ENCODE results near the gene HOXB2.
"Not testable (repeated sequence)": the region's sequence is repeated elsewhere in the genome, so short reads cannot be mapped to it uniquely, and the experiment has no call there.

HOXB2 gene

DNA sequence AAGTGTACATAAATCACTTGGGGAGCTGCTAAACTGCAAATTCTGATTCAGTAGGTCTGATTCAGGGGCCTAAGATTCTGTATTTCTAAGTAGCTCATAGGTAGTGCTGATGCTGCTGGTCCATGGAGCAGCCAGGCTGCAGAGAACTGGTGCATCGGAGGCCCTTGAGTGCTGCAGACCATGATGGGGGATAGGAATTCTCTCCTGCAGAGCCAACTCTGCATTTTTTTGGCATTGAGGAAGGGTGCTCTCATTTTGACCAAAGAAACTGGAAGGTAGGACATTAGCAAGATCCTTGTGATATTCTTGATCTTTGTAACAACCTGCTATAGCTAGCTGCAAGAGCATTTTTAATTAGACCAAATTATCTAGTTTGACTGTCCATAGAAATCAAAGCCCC is 4.7 kb downstream of the HOXB2 start:
- Histone ChIP-seq H3K4me2 (ENCODE audit: low read length) (peak overlapping the region; percentile 97), H3K36me3 (ENCODE audit: insufficient read depth, low read length) (peaks cover 14% of the 10 kb centered on the region), H3K4me3 (ENCODE audit: low read length) (no peak overlapping the region), H3K9me3 (replicated peaks; ENCODE audit: low read length) (no peaks in the 10 kb centered on the region), H3K9ac (ENCODE audit: low read depth, low read length) (peak overlapping the region; percentile 99), H3K27me3 (ENCODE audit: control insufficient read depth, insufficient read depth, low read length) (no peaks in the 10 kb centered on the region), H3K4me1 (ENCODE audit: control insufficient read depth, insufficient read depth, low read length) (peaks cover 44% of the 10 kb centered on the region)

DNA sequence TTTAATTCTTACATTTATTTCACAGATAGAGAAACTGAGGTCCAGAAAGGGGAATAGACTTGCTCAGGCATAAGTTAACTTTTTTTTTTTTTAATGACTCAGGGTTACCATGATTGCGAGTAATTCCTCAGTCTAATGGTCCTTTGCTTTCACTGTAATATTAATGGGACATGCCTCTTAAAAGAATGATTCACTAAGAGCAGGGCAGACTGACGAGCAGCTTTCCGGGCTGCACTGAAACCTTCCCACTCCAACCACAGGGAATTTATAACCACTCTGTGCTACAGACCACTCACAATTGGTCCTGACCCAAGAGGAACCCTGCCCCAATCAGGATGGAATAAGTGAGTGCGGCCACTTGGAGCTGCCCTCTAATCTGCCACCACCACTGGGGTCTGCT is 5.7 kb downstream of the HOXB2 start:
- Histone ChIP-seq H3K27me3 (ENCODE audit: control insufficient read depth, insufficient read depth, low read length) (no peaks in the 10 kb centered on the region), H3K4me1 (ENCODE audit: control insufficient read depth, insufficient read depth, low read length) (peaks cover 41% of the 10 kb centered on the region), H3K4me2 (ENCODE audit: low read length) (peak overlapping the region; percentile 27), H3K9ac (ENCODE audit: low read depth, low read length) (peak overlapping the region; percentile 13), H3K36me3 (ENCODE audit: insufficient read depth, low read length) (peaks cover 14% of the 10 kb centered on the region), H3K9me3 (replicated peaks; ENCODE audit: low read length) (no peaks in the 10 kb centered on the region), H3K4me3 (ENCODE audit: low read length) (no peak overlapping the region)

DNA sequence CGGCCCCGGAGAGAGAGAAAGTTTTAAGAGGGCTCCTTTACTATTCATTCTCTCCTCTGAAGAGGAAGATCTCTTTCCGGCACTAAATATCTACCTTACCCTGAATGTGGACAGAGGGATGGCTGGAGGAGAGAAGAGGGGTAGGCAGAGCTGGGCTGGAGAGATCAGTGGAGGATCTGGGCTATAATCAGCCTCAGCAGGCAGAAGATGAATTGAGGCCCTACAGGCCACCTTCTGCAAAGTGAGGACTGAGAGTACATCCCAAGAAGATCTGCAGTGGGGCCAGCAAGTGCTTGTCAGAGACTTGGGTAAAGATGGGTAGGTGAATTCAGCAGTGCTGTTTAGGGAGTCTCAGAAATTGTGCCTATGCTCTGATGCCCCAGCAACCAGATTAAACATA is 7.6 kb downstream of the HOXB2 start:
- H3K36me3 ChIP-seq (ENCODE audit: insufficient read depth, low read length): peaks cover 5% of the 10 kb centered on the region
- H3K4me3 ChIP-seq (ENCODE audit: low read length): no peak overlapping the region
- peaks cover 41% of the 10 kb centered on the region for H3K4me1 ChIP-seq (ENCODE audit: control insufficient read depth, insufficient read depth, low read length)
- peak overlapping the region; percentile 42 for H3K9ac ChIP-seq (ENCODE audit: low read depth, low read length)
- H3K9me3 ChIP-seq (replicated peaks; ENCODE audit: low read length): no peaks in the 10 kb centered on the region
- H3K27me3 ChIP-seq (ENCODE audit: control insufficient read depth, insufficient read depth, low read length): no peaks in the 10 kb centered on the region
- H3K4me2 ChIP-seq (ENCODE audit: low read length): no peak overlapping the region

DNA sequence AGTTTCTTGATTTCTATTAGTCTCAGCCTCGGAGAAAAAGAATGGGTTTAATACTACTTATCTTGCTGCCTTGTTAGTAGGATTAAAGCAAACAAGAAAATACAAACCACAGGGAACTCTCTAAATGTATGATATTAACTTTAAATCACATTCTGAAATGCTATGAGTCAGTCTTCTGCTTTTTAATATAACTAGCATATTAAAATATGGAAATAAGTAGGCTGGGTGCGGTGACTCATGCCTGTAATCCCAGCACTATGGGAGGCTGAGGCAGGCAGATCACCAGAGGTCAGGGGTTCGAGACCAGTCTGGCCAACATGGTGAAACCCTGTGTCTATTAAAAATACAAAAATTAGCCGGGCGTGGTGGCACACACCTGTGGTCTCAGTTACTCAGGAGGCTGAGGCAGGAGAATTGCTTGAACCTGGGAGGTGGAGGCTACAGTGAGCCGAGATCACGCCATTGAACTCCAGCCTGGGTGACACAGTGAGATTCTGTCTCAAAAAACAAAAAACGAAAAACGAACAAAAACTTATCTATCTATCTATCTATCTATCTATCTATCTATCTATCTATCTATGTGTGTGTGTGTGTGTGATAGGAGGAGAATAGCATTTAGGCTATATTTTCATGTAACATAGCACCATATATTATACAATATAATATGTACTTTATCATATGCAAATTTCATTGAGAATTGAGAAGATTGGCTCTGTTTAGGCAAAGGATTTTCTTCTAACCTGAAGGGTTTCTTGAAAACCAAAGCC is 8.9 kb downstream of the HOXB2 start:
- not testable (repeated sequence) for H3K4me2 ChIP-seq (ENCODE audit: low read length); H3K4me3 ChIP-seq (ENCODE audit: low read length); H3K27me3 ChIP-seq (ENCODE audit: control insufficient read depth, insufficient read depth, low read length); H3K36me3 ChIP-seq (ENCODE audit: insufficient read depth, low read length); H3K9me3 ChIP-seq (replicated peaks; ENCODE audit: low read length)
- H3K9ac ChIP-seq (ENCODE audit: low read depth, low read length): peak overlapping the region; percentile 19
- peaks cover 37% of the 10 kb centered on the region for H3K4me1 ChIP-seq (ENCODE audit: control insufficient read depth, insufficient read depth, low read length)

DNA sequence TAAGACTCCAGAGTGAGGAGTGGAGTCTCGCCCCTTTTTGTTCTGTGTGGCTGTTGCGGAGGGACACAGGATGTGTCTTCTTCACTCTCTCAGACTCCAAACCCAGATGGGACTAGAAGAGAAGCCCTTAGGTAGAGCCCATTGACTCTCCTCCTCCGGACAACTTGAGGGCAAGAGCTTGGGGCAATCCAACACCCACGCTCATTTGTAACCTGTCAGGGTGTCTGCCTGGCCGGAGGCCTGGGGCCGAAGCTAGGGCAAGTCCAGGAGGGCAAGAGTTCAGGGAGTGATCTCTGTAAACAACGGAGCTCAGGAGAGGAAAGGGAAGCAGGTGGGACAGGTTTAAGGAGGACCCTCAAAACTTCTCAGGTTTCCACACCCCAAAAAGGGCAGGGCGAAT is 12.6 kb downstream of the HOXB2 start:
- Histone ChIP-seq H3K4me2 (ENCODE audit: low read length) (no peak overlapping the region), H3K36me3 (ENCODE audit: insufficient read depth, low read length) (no peaks in the 10 kb centered on the region), H3K9me3 (replicated peaks; ENCODE audit: low read length) (no peaks in the 10 kb centered on the region), H3K4me3 (ENCODE audit: low read length) (no peak overlapping the region), H3K27me3 (ENCODE audit: control insufficient read depth, insufficient read depth, low read length) (no peaks in the 10 kb centered on the region), H3K4me1 (ENCODE audit: control insufficient read depth, insufficient read depth, low read length) (peaks cover 11% of the 10 kb centered on the region), H3K9ac (ENCODE audit: low read depth, low read length) (no peak overlapping the region)

DNA sequence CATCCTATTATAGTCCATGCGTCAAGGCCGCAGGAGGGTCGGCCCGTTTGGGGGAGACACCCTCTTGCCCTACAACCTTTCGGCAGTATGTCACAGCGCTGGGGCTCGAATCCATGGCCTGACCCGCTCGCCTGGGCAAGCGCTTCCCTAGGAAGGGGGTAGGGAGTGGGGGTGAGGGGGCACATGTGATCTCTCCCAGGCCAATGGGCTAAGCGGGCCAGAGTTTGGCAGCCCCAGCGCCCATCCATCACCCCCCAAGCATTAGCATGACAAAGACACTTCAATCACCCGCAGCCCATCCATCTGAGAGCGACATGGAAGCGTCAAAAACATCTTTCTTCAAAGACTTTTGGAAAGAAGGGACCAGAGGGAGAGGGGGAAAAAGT is 14.0 kb downstream of the HOXB2 start, which contains the start of gene HOXB1:
Gene HOXB1 (minus strand): TSS at position 125 of the 386 bp plus-strand sequence. CDS start 107 bp downstream, at position 18.
- Histone ChIP-seq H3K4me2 (ENCODE audit: low read length) (no peak within 1 kb of the TSS), H3K36me3 (ENCODE audit: insufficient read depth, low read length) (no peaks in the 10 kb centered on the region), H3K9me3 (replicated peaks; ENCODE audit: low read length) (no peaks in the 10 kb centered on the region), H3K9ac (ENCODE audit: low read depth, low read length) (no peak within 1 kb of the TSS), H3K4me1 (ENCODE audit: control insufficient read depth, insufficient read depth, low read length) (peaks cover under 1% of the 10 kb centered on the region), H3K27me3 (ENCODE audit: control insufficient read depth, insufficient read depth, low read length) (no peaks in the 10 kb centered on the region), H3K4me3 (ENCODE audit: low read length) (no peak within 1 kb of the TSS)

DNA sequence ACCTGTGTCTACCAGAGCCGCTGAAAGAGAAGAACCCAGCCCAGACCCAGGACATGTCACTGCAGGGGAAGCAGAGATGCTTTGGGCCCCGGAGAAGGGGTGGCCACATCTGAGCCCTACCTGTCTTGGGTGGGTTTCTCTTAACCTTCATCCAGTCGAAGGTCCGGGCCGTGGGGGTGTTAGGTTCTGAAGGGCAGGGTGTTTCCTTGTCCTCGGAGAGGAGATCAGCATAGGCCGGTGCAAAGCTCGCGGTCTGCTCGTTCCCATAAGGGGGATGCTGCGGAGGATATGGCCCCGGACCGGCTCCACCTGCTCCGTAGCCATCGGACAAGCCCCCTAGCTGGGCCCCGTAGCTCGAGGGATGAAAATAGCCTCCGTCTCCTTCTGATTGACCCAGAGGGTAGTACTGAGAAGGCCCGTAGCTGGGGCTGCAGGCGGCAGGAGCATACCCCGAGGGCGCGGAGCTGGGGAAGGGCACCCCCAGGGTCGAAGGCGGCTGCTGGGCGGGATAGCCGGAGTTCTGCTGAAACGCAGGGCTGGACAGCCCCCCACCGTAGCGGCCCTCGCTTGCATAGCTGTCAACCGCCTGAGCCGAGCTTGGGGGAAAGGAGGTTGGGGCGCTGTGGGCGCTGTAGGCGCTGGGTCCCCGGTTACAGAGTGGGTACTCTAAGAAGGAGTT is 14.6 kb downstream of the HOXB2 start:
- H3K9ac ChIP-seq (ENCODE audit: low read depth, low read length): no peak overlapping the region
- H3K4me1 ChIP-seq (ENCODE audit: control insufficient read depth, insufficient read depth, low read length): no peaks in the 10 kb centered on the region
- no peak overlapping the region for H3K4me3 ChIP-seq (ENCODE audit: low read length)
- no peaks in the 10 kb centered on the region for H3K9me3 ChIP-seq (replicated peaks; ENCODE audit: low read length)
- H3K36me3 ChIP-seq (ENCODE audit: insufficient read depth, low read length): no peaks in the 10 kb centered on the region
- no peaks in the 10 kb centered on the region for H3K27me3 ChIP-seq (ENCODE audit: control insufficient read depth, insufficient read depth, low read length)
- H3K4me2 ChIP-seq (ENCODE audit: low read length): no peak overlapping the region

DNA sequence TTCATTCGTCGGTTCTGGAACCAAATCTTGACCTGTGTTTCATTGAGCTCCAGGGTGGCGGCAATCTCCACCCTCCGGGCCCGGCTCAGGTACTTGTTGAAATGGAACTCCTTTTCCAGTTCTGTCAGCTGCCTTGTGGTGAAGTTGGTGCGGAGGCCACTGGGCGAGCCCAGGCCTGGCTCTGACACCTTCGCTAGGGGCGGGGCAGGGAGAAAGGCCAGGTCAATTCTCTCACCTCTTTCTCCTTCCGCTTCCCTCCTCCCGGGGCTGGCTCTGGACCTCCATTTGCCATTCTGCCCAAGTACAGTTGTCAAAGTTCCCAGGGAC is 15.3 kb downstream of the HOXB2 start:
- Histone ChIP-seq H3K9me3 (replicated peaks; ENCODE audit: low read length) (no peaks in the 10 kb centered on the region), H3K27me3 (ENCODE audit: control insufficient read depth, insufficient read depth, low read length) (no peaks in the 10 kb centered on the region), H3K9ac (ENCODE audit: low read depth, low read length) (no peak overlapping the region), H3K36me3 (ENCODE audit: insufficient read depth, low read length) (no peaks in the 10 kb centered on the region), H3K4me2 (ENCODE audit: low read length) (no peak overlapping the region), H3K4me1 (ENCODE audit: control insufficient read depth, insufficient read depth, low read length) (no peaks in the 10 kb centered on the region), H3K4me3 (ENCODE audit: low read length) (no peak overlapping the region)

DNA sequence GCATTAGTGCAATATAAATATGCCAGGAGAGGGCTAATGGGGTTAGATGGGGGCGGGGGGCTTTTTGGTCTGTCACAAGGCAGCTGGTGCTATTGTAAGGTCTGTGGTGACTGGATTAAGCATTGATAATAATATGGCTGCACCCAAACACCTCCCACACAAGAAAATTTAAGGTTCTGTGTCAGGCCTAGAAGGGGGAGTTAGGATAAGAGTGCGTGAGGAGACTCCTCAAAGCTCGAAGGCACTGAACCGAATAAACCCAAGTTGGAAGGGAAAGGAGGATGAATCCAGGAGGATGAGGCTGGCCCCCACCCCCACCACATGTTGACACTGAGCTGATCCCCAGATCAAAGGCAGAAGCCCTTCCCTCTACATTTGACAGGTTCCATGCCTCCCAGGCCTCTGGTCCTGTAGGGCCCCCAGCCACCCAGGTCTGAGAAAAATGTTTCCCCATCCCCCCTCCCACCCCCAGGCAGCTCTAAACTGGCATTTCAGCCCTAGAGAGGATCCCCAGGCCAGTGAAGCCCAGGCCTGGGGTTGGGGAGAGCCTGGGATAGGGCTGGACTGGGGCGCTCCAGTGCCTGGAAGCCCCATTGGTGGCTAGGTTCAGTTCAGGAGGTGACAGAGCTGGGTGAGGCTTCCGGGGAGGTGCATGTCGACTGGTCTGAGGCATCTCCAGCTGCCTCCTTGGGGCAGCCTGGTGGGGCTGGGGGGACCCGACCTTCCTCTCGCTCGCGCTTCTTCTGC is 15.8 kb downstream of the HOXB2 start:
- Histone ChIP-seq H3K4me1 (ENCODE audit: control insufficient read depth, insufficient read depth, low read length) (no peaks in the 10 kb centered on the region), H3K4me3 (ENCODE audit: low read length) (no peak overlapping the region), H3K27me3 (ENCODE audit: control insufficient read depth, insufficient read depth, low read length) (no peaks in the 10 kb centered on the region), H3K9ac (ENCODE audit: low read depth, low read length) (no peak overlapping the region), H3K9me3 (replicated peaks; ENCODE audit: low read length) (no peaks in the 10 kb centered on the region), H3K36me3 (ENCODE audit: insufficient read depth, low read length) (no peaks in the 10 kb centered on the region), H3K4me2 (ENCODE audit: low read length) (no peak overlapping the region)

DNA sequence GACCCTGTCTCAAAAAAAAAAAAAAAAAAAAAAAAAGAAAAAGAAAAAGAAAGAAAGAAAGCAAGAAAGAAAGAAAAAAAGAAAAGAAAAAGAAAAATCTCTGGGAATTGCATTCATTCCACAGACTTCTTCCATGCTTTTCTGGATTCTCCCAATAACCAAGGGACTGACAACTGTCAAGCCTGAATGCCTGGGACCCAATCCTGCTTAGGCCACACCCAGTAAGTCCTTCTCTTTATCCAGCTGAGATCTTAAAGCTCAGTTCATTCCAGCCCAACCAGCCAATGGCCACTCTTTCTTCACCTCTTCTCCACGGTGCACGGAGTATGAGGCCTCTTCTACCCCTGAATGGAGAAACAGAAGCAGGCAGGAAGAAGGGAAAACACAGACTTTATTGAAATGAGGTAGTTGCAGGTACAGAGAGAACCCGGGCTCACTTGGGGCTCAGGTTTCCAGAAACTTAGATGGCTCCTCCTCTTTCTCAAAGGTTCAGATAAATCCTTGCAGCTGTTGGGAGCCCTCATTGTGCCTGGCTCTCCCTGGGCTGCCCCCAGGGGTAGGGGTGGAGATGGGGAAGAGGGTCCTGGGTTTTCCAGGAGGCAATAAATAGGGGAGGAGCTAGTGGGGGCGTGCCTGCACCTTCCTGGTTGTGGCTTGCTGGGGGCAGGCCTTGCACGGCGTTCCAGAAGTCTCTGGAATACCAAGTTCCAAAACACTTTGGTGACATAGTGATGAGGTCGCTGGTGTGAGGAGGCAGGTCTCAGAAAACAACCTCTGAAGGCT is 16.6 kb downstream of the HOXB2 start:
- no peak overlapping the region for H3K9ac ChIP-seq (ENCODE audit: low read depth, low read length)
- no peaks in the 10 kb centered on the region for H3K27me3 ChIP-seq (ENCODE audit: control insufficient read depth, insufficient read depth, low read length)
- H3K9me3 ChIP-seq (replicated peaks; ENCODE audit: low read length): no peaks in the 10 kb centered on the region
- H3K36me3 ChIP-seq (ENCODE audit: insufficient read depth, low read length): no peaks in the 10 kb centered on the region
- no peak overlapping the region for H3K4me2 ChIP-seq (ENCODE audit: low read length)
- H3K4me3 ChIP-seq (ENCODE audit: low read length): no peak overlapping the region
- H3K4me1 ChIP-seq (ENCODE audit: control insufficient read depth, insufficient read depth, low read length): no peaks in the 10 kb centered on the region

DNA sequence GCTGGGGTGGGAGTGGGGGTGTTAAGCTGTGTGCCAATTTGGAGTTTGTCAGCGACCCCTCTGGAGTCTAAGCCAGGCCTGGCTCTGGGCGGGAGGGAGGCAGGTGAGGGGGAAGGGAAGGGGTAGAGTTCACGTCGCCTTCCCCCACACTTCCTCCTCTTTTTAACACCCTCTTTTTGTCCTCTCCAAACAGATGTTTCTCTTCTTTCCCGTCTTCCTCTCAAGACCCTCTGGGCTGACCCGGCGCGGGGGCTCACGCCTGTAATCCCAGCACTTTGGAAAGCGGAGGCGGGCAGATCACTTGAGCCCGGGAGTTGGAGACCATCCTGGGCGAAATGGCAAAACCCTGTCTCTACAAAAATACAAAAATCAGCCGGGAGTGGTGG is 17.4 kb downstream of the HOXB2 start:
- Histone ChIP-seq H3K27me3 (ENCODE audit: control insufficient read depth, insufficient read depth, low read length) (no peaks in the 10 kb centered on the region), H3K4me2 (ENCODE audit: low read length) (no peak overlapping the region), H3K4me3 (ENCODE audit: low read length) (no peak overlapping the region), H3K9ac (ENCODE audit: low read depth, low read length) (no peak overlapping the region), H3K9me3 (replicated peaks; ENCODE audit: low read length) (no peaks in the 10 kb centered on the region), H3K36me3 (ENCODE audit: insufficient read depth, low read length) (no peaks in the 10 kb centered on the region), H3K4me1 (ENCODE audit: control insufficient read depth, insufficient read depth, low read length) (peaks cover 6% of the 10 kb centered on the region)

Measured in skeletal muscle satellite cell (primary cell).